ENCODE measurements around the gene PRKACA.
A peak's percentile ranks its signal among the peaks of the same experiment; 100 is the strongest.

The PRKACA gene

DNA sequence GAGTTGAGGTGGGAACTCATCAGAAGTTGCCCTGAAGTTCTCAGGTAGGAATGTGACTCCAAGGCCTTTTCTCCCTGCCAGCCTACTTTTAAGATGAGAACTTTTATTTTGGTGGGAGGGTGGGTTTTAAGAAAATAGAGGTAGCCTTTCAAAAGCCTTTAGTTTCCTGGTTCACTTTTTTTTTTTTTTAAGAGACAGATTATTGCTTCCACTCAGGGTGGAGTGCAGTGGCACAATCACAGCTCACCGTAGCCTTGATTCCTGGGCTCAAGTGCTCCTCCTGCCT, 34.9 kb downstream of the PRKACA start:
- DNase-seq (ENCODE audit: low read depth, low spot score): no peak
- no peak overlapping the region for H3K4me3 ChIP-seq (ENCODE audit: low read depth, low read length)
- in situ Hi-C loops (cut with HindIII; ENCODE audit: low sequenced_read_pairs): loop anchor here (25.0 kb wide), 1 partner anchor 195 kb away; the partner anchor contains the start of gene NANOS3
- no peak for TF ChIP-seq CTCF (IDR thresholded peaks at IDR 0.05; ENCODE audit: low read depth, low read length)

GRCh38 chr19:14081797-14082674, 35.5 kb downstream of the PRKACA start:
- in situ Hi-C loops (cut with HindIII; ENCODE audit: low sequenced_read_pairs): loop anchor here (25.0 kb wide), 1 partner anchor 195 kb away; the partner anchor contains the start of gene NANOS3
- peak overlapping the region; percentile 62 for H3K4me3 ChIP-seq (ENCODE audit: low read depth, low read length)
- DNase-seq (ENCODE audit: low read depth, low spot score): no peak
- no peak for TF ChIP-seq CTCF (IDR thresholded peaks at IDR 0.05; ENCODE audit: low read depth, low read length)

GRCh38 chr19:14080887-14081796, 36.4 kb downstream of the PRKACA start:
- TF ChIP-seq CTCF (IDR thresholded peaks at IDR 0.05; ENCODE audit: low read depth, low read length): no peak
- peak overlapping the region; percentile 62 for H3K4me3 ChIP-seq (ENCODE audit: low read depth, low read length)
- peak; percentile 99 for DNase-seq (ENCODE audit: low read depth, low spot score)
- in situ Hi-C loops (cut with HindIII; ENCODE audit: low sequenced_read_pairs): loop anchor here (25.0 kb wide), 1 partner anchor 194 kb away; the partner anchor contains the start of gene NANOS3

- no peak for DNase-seq (ENCODE audit: low read depth, low spot score)
- in situ Hi-C loops (cut with HindIII; ENCODE audit: low sequenced_read_pairs): loop anchor here (25.0 kb wide), 1 partner anchor 191 kb away; the partner anchor contains the start of gene NANOS3
- no peak for TF ChIP-seq CTCF (IDR thresholded peaks at IDR 0.05; ENCODE audit: low read depth, low read length)
These were observed 39.2 kb downstream of the PRKACA start for GRCh38 chr19:14078411-14078810.

GRCh38 chr19:14073925-14074838, 43.4 kb downstream of the PRKACA start:
- DNase-seq (ENCODE audit: low read depth, low spot score): no peak
- TF ChIP-seq CTCF (IDR thresholded peaks at IDR 0.05; ENCODE audit: low read depth, low read length): no peak
- peak overlapping the region; percentile 54 for H3K4me3 ChIP-seq (ENCODE audit: low read depth, low read length)
- in situ Hi-C loops (cut with HindIII; ENCODE audit: low sequenced_read_pairs): no loop called here

More at GRCh38 chr19:14078411-14078810, 39.2 kb downstream of the PRKACA start:
- no peak overlapping the region for H3K4me3 ChIP-seq (ENCODE audit: low read depth, low read length)

Measured in astrocyte of the spinal cord (primary cell).